Measurements from ENCODE around the gene MTMR4. TPM values are rescaled to one million over a fixed set of nuclear protein-coding genes. Genes with fewer than 3 reads are reported as not detected.

Gene MTMR4
- total and polyA plus RNA-seq, 7 experiments from 2014 or later = 19.4 to 71.3 (median 47.8) TPM

GRCh38 chr17:58528443-58528842 is 14.0 kb upstream of the MTMR4 start:
- no peaks in the 10 kb centered on the region for H3K9me3 Mint-ChIP-seq
- CTCF ChIA-PET = interaction anchor here (0.5 to 1.1 kb wide), 2 partner anchors 20 to 184 kb away, joined by 4 to 7 read pairs; no protein-coding TSS in a partner anchor
- Histone ChIP-seq H3K4me1 (ENCODE audit: control insufficient read depth in 2 of 2, insufficient read depth in 2 of 2, low read length in 2 of 2) (peaks cover 0 to 4% of the 10 kb centered on the region in 2 donors), H3K36me3 (ENCODE audit: control insufficient read depth in 2 of 3, insufficient read depth in 3 of 3, low read length in 3 of 3) (no peaks in the 10 kb centered on the region), H3K27ac (ENCODE audit: low read depth, low read length) (no peak overlapping the region), H3K9me3 (ENCODE audit: control insufficient read depth in 2 of 3, low read length in 3 of 3) (no peaks in the 10 kb centered on the region), H3K4me3 (ENCODE audit: low read length) (no peak overlapping the region), H3K27me3 (ENCODE audit: control insufficient read depth in 2 of 2, insufficient read depth in 2 of 2, low read length in 2 of 2) (peaks cover 0 to 3% of the 10 kb centered on the region in 2 donors)
- intact Hi-C loops (cut with micrococcal nuclease) = no loop called here
- DNase-seq (no peak), ATAC-seq (no peak)
- POLR2A ChIA-PET = no interaction called here
- H3K4me3 Mint-ChIP-seq = no peak overlapping the region
- peaks cover 0 to 40% (median 17%) of the 10 kb centered on the region in 5 donors for H3K27me3 Mint-ChIP-seq
- H3K36me3 Mint-ChIP-seq = no peaks in the 10 kb centered on the region
- peaks cover 0 to 32% (median 4%) of the 10 kb centered on the region in 7 donors for H3K4me1 Mint-ChIP-seq
- no peak overlapping the region for H3K27ac Mint-ChIP-seq

- intact Hi-C loops (cut with micrococcal nuclease) = no loop called here
- Mint-ChIP-seq H3K36me3 (no peaks in the 10 kb centered on the region), H3K4me3 (no peak overlapping the region), H3K27ac (no peak overlapping the region), H3K4me1 (peaks cover 0 to 32% (median 4%) of the 10 kb centered on the region in 7 donors), H3K27me3 (peaks cover 0 to 35% (median 12%) of the 10 kb centered on the region in 5 donors), H3K9me3 (no peaks in the 10 kb centered on the region)
- H3K4me1 ChIP-seq (ENCODE audit: control insufficient read depth in 2 of 2, insufficient read depth in 2 of 2, low read length in 2 of 2) = peaks cover 0 to 4% of the 10 kb centered on the region in 2 donors
- no peak overlapping the region for H3K4me3 ChIP-seq (ENCODE audit: low read length)
- H3K9me3 ChIP-seq (ENCODE audit: control insufficient read depth in 2 of 3, low read length in 3 of 3) = no peaks in the 10 kb centered on the region
- no peak for DNase-seq
- H3K27me3 ChIP-seq (ENCODE audit: control insufficient read depth in 2 of 2, insufficient read depth in 2 of 2, low read length in 2 of 2) = peaks cover 0 to 3% of the 10 kb centered on the region in 2 donors
- ChIA-PET CTCF (interaction anchor here (0.5 to 1.1 kb wide), 3 partner anchors 20 to 615 kb away, joined by 3 to 7 read pairs (median 4); no protein-coding TSS in a partner anchor), POLR2A (interaction anchor here (0.7 kb wide), 1 partner anchor 104 kb away, joined by 3 read pairs; no protein-coding TSS in a partner anchor)
- H3K27ac ChIP-seq (ENCODE audit: low read depth, low read length) = no peak overlapping the region
- ATAC-seq = no peak
- H3K36me3 ChIP-seq (ENCODE audit: control insufficient read depth in 2 of 3, insufficient read depth in 3 of 3, low read length in 3 of 3) = no peaks in the 10 kb centered on the region
These were observed 13.5 kb upstream of the MTMR4 start for GRCh38 chr17:58527949-58528348.

DNA sequence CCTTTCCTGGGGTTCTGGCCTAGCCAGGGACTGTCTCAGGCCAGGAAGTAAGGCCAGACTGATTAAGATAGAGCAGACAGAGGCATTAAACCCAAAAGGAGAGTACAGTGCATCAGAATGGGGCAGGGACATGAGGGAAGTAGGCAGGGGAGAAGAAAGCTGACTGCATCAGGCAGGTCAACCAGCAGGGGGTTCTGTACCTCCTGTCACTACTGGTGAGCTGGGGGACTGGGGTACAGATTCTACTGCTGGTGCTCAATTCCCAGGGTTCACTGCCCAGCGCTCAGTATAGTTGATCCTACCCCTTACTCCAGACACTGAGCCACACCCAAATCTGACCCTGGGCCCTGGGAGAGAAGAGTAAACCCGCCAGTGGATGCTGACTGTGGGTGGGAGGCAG is 12.9 kb upstream of the MTMR4 start:
- Histone ChIP-seq H3K4me1 (ENCODE audit: control insufficient read depth in 2 of 2, insufficient read depth in 2 of 2, low read length in 2 of 2) (peaks cover 0 to 2% of the 10 kb centered on the region in 2 donors), H3K9me3 (ENCODE audit: control insufficient read depth in 2 of 3, low read length in 3 of 3) (no peaks in the 10 kb centered on the region), H3K27me3 (ENCODE audit: control insufficient read depth in 2 of 2, insufficient read depth in 2 of 2, low read length in 2 of 2) (peaks cover 0 to 2% of the 10 kb centered on the region in 2 donors), H3K4me3 (ENCODE audit: low read length) (no peak overlapping the region), H3K27ac (ENCODE audit: low read depth, low read length) (no peak overlapping the region), H3K36me3 (ENCODE audit: control insufficient read depth in 2 of 3, insufficient read depth in 3 of 3, low read length in 3 of 3) (no peaks in the 10 kb centered on the region)
- peaks cover 0 to 29% (median 9%) of the 10 kb centered on the region in 5 donors for H3K27me3 Mint-ChIP-seq
- H3K36me3 Mint-ChIP-seq = no peaks in the 10 kb centered on the region
- H3K4me3 Mint-ChIP-seq = no peak overlapping the region
- ChIA-PET CTCF (interaction anchor here (0.8 to 1.2 kb wide), 2 partner anchors 9 to 616 kb away, joined by 3 read pairs; no protein-coding TSS in a partner anchor), POLR2A (interaction anchor here (0.6 to 0.7 kb wide), 2 partner anchors 105 to 143 kb away, joined by 3 read pairs; no protein-coding TSS in a partner anchor)
- peak overlapping the region in 1 of 9 donors; percentile 84 for H3K27ac Mint-ChIP-seq
- intact Hi-C loops (cut with micrococcal nuclease) = no loop called here
- peaks cover 0 to 30% (median 2%) of the 10 kb centered on the region in 7 donors for H3K4me1 Mint-ChIP-seq
- ATAC-seq = no peak
- no peaks in the 10 kb centered on the region for H3K9me3 Mint-ChIP-seq
- DNase-seq = no peak

GRCh38 chr17:58525239-58525638 is 10.8 kb upstream of the MTMR4 start:
- H3K4me3 Mint-ChIP-seq = no peak overlapping the region
- Histone ChIP-seq H3K27ac (ENCODE audit: low read depth, low read length) (no peak overlapping the region), H3K36me3 (ENCODE audit: control insufficient read depth in 2 of 3, insufficient read depth in 3 of 3, low read length in 3 of 3) (no peaks in the 10 kb centered on the region), H3K4me3 (ENCODE audit: low read length) (no peak overlapping the region), H3K4me1 (ENCODE audit: control insufficient read depth in 2 of 2, insufficient read depth in 2 of 2, low read length in 2 of 2) (no peaks in the 10 kb centered on the region), H3K9me3 (ENCODE audit: control insufficient read depth in 2 of 3, low read length in 3 of 3) (no peaks in the 10 kb centered on the region), H3K27me3 (ENCODE audit: control insufficient read depth in 2 of 2, insufficient read depth in 2 of 2, low read length in 2 of 2) (no peaks in the 10 kb centered on the region)
- POLR2A ChIA-PET = no interaction called here
- DNase-seq = no peak
- intact Hi-C loops (cut with micrococcal nuclease) = no loop called here
- ATAC-seq = no peak
- CTCF ChIA-PET = no interaction called here
- no peaks in the 10 kb centered on the region for H3K36me3 Mint-ChIP-seq
- peaks cover 0 to 26% (median 0%) of the 10 kb centered on the region in 7 donors for H3K4me1 Mint-ChIP-seq
- H3K9me3 Mint-ChIP-seq = no peaks in the 10 kb centered on the region
- H3K27ac Mint-ChIP-seq = peak overlapping the region in 1 of 9 donors; percentile 40
- H3K27me3 Mint-ChIP-seq = peaks cover 0 to 14% (median 9%) of the 10 kb centered on the region in 5 donors

DNA sequence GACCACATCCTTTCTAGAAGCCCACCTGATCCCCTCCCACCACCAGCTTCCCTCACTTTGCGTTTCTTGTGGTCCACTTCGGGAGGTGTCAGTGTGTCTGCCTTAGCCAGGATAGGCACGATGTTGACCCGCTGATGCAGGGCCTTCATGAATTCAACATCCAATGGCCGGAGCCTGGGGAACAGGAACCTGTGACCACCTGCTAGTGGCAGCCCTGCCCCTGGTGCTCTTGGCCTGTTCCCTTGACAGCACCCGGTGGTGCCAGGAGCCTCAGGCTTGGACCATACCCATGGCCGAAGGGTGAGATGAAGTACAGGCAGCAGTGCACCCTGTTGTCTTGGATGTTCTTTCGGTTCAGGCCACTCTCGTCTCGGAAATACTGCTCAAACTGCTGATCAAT is 7.2 kb upstream of the MTMR4 start:
- DNase-seq = no peak
- intact Hi-C loops (cut with micrococcal nuclease) = no loop called here
- Histone ChIP-seq H3K9me3 (ENCODE audit: control insufficient read depth in 2 of 3, low read length in 3 of 3) (no peaks in the 10 kb centered on the region), H3K27me3 (ENCODE audit: control insufficient read depth in 2 of 2, insufficient read depth in 2 of 2, low read length in 2 of 2) (no peaks in the 10 kb centered on the region), H3K4me3 (ENCODE audit: low read length) (no peak overlapping the region), H3K36me3 (ENCODE audit: control insufficient read depth in 2 of 3, insufficient read depth in 3 of 3, low read length in 3 of 3) (peaks cover 0 to 4% (median 0%) of the 10 kb centered on the region in 3 experiments), H3K27ac (ENCODE audit: low read depth, low read length) (no peak overlapping the region), H3K4me1 (ENCODE audit: control insufficient read depth in 2 of 2, insufficient read depth in 2 of 2, low read length in 2 of 2) (peaks cover 8 to 13% of the 10 kb centered on the region in 2 donors)
- no peaks in the 10 kb centered on the region for H3K36me3 Mint-ChIP-seq
- CTCF ChIA-PET = no interaction called here
- no peak overlapping the region for H3K4me3 Mint-ChIP-seq
- POLR2A ChIA-PET = interaction anchor here (1.3 kb wide), 1 partner anchor 190 kb away, joined by 3 read pairs; no protein-coding TSS in a partner anchor
- H3K4me1 Mint-ChIP-seq = peaks cover 4 to 26% (median 16%) of the 10 kb centered on the region in 7 donors
- peaks cover 0 to 5% (median 0%) of the 10 kb centered on the region in 11 donors for H3K9me3 Mint-ChIP-seq
- no peak for ATAC-seq
- H3K27ac Mint-ChIP-seq = no peak overlapping the region
- peaks cover 0 to 5% (median 0%) of the 10 kb centered on the region in 5 donors for H3K27me3 Mint-ChIP-seq

GRCh38 chr17:58520843-58521430 is 6.5 kb upstream of the MTMR4 start:
- Histone ChIP-seq H3K9me3 (ENCODE audit: control insufficient read depth in 2 of 3, low read length in 3 of 3) (no peaks in the 10 kb centered on the region), H3K27ac (ENCODE audit: low read depth, low read length) (no peak overlapping the region), H3K36me3 (ENCODE audit: control insufficient read depth in 2 of 3, insufficient read depth in 3 of 3, low read length in 3 of 3) (peaks cover 0 to 8% (median 0%) of the 10 kb centered on the region in 3 experiments), H3K27me3 (ENCODE audit: control insufficient read depth in 2 of 2, insufficient read depth in 2 of 2, low read length in 2 of 2) (no peaks in the 10 kb centered on the region), H3K4me3 (ENCODE audit: low read length) (no peak overlapping the region), H3K4me1 (ENCODE audit: control insufficient read depth in 2 of 2, insufficient read depth in 2 of 2, low read length in 2 of 2) (peaks cover 13 to 14% of the 10 kb centered on the region in 2 donors)
- POLR2A ChIA-PET = interaction anchor here (0.9 to 1.3 kb wide), 2 partner anchors 111 to 189 kb away, joined by 3 read pairs; no protein-coding TSS in a partner anchor
- DNase-seq (no peak), ATAC-seq (no peak)
- Mint-ChIP-seq H3K4me1 (peaks cover 11 to 29% (median 24%) of the 10 kb centered on the region in 7 donors), H3K9me3 (peaks cover 0 to 5% (median 0%) of the 10 kb centered on the region in 11 donors), H3K4me3 (no peak overlapping the region), H3K27me3 (peaks cover 0 to 5% (median 0%) of the 10 kb centered on the region in 5 donors), H3K36me3 (no peaks in the 10 kb centered on the region), H3K27ac (peak overlapping the region in 1 of 9 donors; percentile 46)
- intact Hi-C loops (cut with micrococcal nuclease) = no loop called here
- CTCF ChIA-PET = no interaction called here
